ENCODE results near the gene CENPVL1. TPM values are rescaled to one million over a fixed set of nuclear protein-coding genes. Genes with fewer than 3 reads are reported as not detected.

CENPVL1 gene
- total RNA-seq, 1 donor from 2014 or later: not detected

Other genes starting within 250 kb of the CENPVL1 start
- 0.08 TPM for gene NUDT11, start 213.9 kb upstream of the CENPVL1 start, total RNA-seq
- gene CENPVL3, start 91.6 kb upstream of the CENPVL1 start, total RNA-seq: not detected
- gene CENPVL2, start 27.7 kb upstream of the CENPVL1 start, total RNA-seq: not detected
- gene GSPT2, start 32.9 kb downstream of the CENPVL1 start, total RNA-seq: 8.6 TPM
- gene MAGED1, start 183.1 kb downstream of the CENPVL1 start, total RNA-seq: 76.9 TPM